Measurements from ENCODE around the gene HOXA2. TPM values are rescaled to one million over a fixed set of nuclear protein-coding genes. Genes with fewer than 3 reads are reported as not detected.

HOXA2 gene
- polyA plus RNA-seq, 3 donors, result 9.5 to 11.8 (median 11.0) TPM

- DNase-seq, result no peak
Measured at GRCh38 chr7:27088002-27088922, 14.2 kb downstream of the HOXA2 start.

DNA sequence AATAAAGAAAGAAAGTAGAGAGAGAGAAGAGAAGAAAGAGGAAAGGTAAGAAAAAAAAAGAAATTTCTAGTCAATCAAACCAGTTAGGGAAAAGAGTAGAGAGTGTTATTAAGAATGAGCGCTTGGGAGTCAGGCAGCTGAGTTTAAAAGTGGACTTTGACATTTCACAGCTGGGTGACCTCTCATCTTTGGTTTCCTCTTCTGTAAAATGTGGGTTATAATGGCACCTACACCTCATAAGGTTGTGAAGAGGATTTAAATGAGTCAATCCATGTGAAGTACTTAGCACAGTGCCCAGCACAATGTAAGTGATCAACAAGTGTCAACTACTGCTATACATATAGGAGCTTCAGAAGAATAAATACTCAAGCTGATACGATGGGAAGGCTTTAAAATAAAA lies 18.8 kb downstream of the HOXA2 start:
- DNase-seq, result no peak

DNA sequence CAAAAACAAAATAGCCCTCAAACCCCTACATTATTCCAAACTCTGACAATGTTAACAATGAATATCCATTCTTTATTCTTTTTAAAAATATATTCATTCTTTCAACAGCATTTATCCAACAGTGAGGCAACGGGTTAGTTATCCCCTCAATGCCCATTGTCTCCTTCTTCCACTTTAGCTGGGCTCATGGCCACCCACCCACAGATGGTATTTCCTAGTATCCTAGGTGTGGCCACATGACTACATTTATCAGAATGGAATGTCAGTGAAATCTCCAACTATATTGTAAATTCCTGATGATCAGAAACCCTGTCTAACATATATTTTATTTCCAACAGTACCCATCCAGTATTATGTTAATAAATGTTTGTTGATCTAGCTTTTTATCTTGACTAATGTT lies 20.3 kb downstream of the HOXA2 start:
- no peak for DNase-seq

DNA sequence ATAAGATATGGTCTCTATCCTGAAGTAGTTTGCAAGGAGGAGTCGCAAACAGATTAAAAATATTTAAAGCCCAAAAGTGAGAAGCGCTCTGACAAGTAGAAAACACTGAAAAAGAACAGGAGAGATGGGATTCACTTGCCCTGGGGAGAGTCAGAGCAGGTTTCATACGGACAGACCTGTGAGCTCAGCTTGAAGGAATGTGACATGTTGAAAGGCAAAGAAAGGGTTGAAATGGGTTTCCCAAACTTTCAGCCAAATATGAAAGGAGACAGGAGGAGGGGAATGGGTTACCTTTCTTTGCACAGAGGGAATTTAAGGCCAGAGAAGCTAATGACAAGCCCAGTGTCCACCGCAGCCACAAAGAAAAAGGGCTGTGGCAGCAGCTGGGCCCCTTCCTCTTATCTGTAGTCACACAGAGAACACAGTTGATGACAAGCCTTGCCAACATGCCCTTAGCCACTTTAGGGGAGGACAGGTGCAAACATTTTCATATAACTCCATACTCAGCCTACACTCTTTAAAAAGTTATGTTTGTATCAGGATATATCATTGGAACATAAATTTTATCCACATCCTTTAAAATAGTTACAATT lies 21.5 kb downstream of the HOXA2 start:
- DNase-seq, result no peak

DNA sequence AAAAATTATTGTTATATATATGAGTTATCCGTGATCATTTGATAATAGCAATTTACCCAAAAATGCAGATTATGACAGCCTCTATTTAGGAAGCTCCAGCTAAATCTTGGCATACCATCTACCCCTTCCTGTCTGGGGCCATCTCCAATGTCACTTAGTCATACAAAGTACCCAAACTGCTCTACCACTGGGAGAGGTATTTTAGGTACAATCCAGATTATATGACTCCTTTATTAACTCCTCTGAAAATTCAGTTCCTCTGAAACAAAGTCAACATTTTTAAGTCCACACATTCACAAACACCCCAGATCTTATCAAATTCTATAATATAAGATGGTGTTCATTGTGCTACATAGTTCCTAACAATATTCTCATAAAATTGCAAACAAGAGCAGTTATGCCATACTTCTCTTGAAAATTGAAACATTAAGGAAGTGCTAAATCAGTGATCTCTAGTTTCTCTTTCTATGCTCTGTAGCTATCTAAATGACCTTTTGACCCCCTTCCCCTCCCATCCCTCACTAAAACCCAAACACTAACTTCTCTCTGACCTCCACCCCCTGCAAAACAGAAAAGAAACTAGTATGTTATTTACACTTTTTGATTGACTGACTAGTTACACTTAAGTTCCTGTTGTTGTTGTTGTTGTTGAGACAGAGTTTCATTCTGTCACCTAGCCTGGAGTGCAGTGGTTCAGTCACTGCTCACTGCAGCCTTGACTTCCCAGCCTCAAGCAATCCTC lies 23.1 kb downstream of the HOXA2 start:
- DNase-seq, result no peak

- DNase-seq, result no peak
Measured at GRCh38 chr7:27078616-27079233, 23.8 kb downstream of the HOXA2 start.

DNA sequence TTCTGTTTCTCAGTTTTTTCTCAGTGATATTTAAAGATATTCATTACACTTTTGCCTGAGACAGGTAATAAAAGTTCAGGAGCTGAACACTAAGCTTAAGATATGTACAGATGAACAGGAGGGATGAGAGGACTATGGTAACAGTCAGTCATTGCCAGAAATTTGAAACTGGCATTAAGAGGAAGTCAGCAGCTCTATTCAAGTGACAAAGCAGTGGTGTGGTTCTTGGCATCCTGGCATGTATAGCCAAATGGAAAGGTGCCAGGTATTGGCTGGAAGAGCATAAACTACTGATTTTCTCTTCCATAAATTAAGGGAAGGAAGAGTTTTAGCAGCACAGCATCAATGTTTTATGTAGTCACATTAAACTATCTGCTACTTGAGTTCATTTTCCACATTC lies 29.4 kb downstream of the HOXA2 start:
- DNase-seq, result no peak

DNA sequence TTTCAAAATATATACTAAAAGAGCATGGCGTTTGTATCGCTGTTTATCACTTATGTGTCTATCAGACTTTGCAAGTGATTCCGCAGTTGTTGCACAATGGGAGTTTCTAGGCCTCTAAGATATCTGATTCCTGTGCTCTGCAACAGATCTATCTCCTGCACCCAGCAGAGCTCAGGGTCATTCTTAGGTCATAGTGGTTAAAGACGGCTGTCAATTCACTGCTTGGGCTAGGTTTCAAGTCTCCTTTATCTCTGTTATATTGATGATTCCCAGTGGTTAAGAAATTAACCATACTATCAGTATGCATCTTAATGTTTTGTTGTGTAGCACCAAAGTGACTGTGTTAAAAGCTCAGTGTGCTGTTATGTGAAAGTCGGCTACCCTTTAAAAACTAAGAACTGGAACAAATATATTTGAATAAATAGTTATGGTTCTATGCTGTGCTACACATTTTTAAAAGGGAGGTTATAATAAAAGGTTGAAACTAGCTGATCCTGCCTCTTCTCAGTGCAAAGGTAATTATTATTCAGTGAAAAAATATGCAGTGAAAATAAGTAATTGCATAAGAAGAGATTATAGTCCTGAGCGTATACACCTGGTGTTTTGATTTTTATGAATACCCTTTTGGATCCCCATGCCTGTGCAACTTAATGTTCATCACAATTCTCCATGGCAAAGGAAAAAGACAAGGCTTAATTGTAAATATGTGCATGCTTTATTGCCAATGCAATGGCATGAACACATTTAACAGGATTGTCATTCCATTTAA lies 30.7 kb downstream of the HOXA2 start:
- DNase-seq, result no peak

DNA sequence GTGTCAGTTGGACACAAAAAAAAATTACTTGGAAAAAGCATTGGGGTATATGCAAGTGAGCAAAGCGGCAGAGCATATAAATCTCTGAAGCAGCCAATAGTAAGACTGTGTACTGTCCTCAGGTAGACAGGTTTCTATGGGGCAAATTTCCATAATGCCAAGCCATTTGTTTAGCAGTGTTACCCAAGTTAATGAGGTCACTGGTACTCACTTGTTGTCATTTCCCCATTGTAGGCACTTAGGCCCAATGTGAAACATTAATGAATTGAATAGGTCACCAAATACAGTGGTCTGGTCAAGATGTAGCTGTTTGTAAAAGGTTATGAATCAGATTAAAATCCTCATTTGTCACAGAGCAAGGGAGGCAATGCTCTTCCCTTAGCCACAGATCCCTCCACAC lies 34.2 kb downstream of the HOXA2 start:
- no peak for DNase-seq

GRCh38 chr7:27066148-27066547 lies 36.3 kb downstream of the HOXA2 start:
- no peak for DNase-seq

GRCh38 chr7:27065709-27066108 lies 36.8 kb downstream of the HOXA2 start:
- DNase-seq, result no peak

GRCh38 chr7:27064661-27065060 lies 37.8 kb downstream of the HOXA2 start:
- DNase-seq, result no peak

DNA sequence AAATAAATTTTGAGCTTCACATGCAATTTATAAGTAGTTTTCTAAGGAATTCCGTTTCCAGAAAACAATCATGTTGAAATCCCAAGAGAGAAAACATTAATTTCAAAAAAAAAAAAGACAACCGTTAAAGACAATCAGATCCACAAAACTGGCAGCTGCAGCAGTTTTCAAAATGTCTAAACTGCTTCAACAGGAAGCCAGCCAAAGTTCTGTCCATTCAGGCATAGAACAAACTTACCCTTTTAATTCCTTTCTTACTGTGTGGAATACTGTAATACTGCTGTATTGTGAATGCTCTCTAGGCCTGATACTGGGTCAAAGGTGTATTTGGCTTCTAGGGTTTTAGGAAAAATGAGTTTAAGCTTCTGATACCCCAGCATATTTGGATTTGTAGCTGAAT lies 38.3 kb downstream of the HOXA2 start:
- DNase-seq, result peak; percentile 37

DNA sequence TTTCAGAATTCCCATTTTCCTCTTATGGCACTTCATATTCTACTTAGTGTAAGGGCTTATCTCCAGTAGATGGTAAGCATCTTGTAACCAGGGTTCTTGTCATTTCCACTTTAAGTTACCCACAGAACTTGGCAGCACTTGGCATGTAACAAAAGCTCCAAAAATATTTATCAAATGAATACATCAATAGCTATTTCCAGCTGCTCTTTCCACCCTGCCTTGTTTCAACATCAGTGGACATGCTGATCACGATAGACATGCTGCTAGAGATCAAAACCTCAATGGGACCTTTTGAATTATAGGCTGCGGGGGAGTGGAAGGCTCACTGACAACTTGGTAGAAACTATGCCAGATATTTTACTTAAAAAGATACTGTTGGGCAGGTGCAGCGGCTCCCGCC lies 39.5 kb downstream of the HOXA2 start:
- DNase-seq, result no peak

DNA sequence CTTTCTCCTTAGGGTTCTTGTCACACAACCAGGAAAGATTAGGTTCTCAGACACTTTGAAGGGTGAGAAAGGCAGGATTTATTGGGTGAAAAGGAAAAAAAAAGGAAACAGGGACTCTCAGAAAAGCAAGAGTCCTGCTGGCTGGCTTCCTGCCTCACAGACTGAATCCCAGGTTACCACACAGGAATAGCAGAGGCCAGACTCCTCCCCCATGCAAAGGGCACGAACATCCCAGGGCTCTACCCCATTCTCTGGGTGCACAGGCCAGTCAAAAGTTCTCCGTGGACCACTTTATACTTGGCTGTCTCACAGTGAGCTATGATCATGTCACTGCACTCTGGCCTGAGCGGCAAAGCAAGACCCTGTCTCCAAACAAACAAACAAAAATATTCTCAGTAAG lies 49.3 kb downstream of the HOXA2 start:
- DNase-seq, result no peak

- DNase-seq, result no peak
Measured at GRCh38 chr7:27051451-27051850, 51.0 kb downstream of the HOXA2 start.

Other genes starting within 250 kb of the HOXA2 start
- gene SKAP2, start 238.1 kb downstream of the HOXA2 start, polyA plus RNA-seq (ENCODE audit: insufficient read length in 3 of 3), result 10 to 100 TPM; 19.1 to 23.1 (median 20.6) TPM
- gene HOXA1, start 6.7 kb downstream of the HOXA2 start, polyA plus RNA-seq (ENCODE audit: insufficient read length in 3 of 3), result 1 to 10 TPM; 2.2 to 2.6 (median 2.6) TPM
- gene HOXA4, start 28.1 kb upstream of the HOXA2 start, polyA plus RNA-seq (ENCODE audit: insufficient read length in 3 of 3), result 10 to 100 TPM; 19.5 to 25.0 (median 21.4) TPM
- 10 to 100 TPM; 63.4 to 76.9 (median 64.7) TPM for gene HOXA5, start 41.0 kb upstream of the HOXA2 start, polyA plus RNA-seq (ENCODE audit: insufficient read length in 3 of 3)
- gene HOXA6, start 45.1 kb upstream of the HOXA2 start, polyA plus RNA-seq (ENCODE audit: insufficient read length in 3 of 3), result 10 to 100 TPM; 33.3 to 45.1 (median 34.8) TPM
- gene HOXA3, start 49.9 kb upstream of the HOXA2 start, polyA plus RNA-seq (ENCODE audit: insufficient read length in 3 of 3), result 10 to 100 TPM; 39.5 to 49.3 (median 48.7) TPM
- 10 to 100 TPM; 28.1 to 31.7 (median 28.6) TPM for gene HOXA7, start 54.0 kb upstream of the HOXA2 start, polyA plus RNA-seq (ENCODE audit: insufficient read length in 3 of 3)
- gene HOXA9, start 62.9 kb upstream of the HOXA2 start, polyA plus RNA-seq (ENCODE audit: insufficient read length in 3 of 3), result 100 to 1,000 TPM; 102 to 118 (median 115) TPM
- gene HOXA10, start 71.6 kb upstream of the HOXA2 start, polyA plus RNA-seq (ENCODE audit: insufficient read length in 3 of 3), result 100 to 1,000 TPM; 137 to 148 (median 148) TPM
- 10 to 100 TPM; 30.6 to 39.2 (median 37.7) TPM for gene HOXA11, start 82.5 kb upstream of the HOXA2 start, polyA plus RNA-seq (ENCODE audit: insufficient read length in 3 of 3)
- under 1 TPM in 1 of 3 donors, not detected in 2; 0.03 TPM for gene HOXA13, start 97.4 kb upstream of the HOXA2 start, polyA plus RNA-seq (ENCODE audit: insufficient read length in 3 of 3)
- under 1 TPM in 2 of 3 donors, not detected in 1; 0.11 to 0.12 TPM for gene EVX1, start 140.1 kb upstream of the HOXA2 start, polyA plus RNA-seq (ENCODE audit: insufficient read length in 3 of 3)

Data from renal pelvis (tissue), 4 donors.